WERI-Rb-1 (cell line): ENCODE data around the gene F11R.
"Not testable (repeated sequence)": the region's sequence is repeated elsewhere in the genome, so short reads cannot be mapped to it uniquely, and the experiment has no call there.

ENCODE experiments used
- DNase-seq: peaks from one replicate; pipeline ENCODE4 v3.0.0-alpha.2; 2020
- H3K27ac ChIP-seq: fragments of 250-450 bp; sonication (Bioruptor Pico); 2 replicates; pipeline ENCODE4 v1.5.1; 2020; ENCODE audit warnings: mild to moderate bottlenecking, moderate library complexity
- H3K27me3 ChIP-seq: fragments of 250-450 bp; sonication (Bioruptor Pico); 2 replicates; pipeline ENCODE4 v1.5.1; 2021; ENCODE audit warnings: mild to moderate bottlenecking, low read depth, moderate library complexity; ENCODE audit not compliant: insufficient read depth, severe bottlenecking
- H3K36me3 ChIP-seq: fragments of 250-450 bp; sonication (Bioruptor Pico); 2 replicates; pipeline ENCODE4 v1.5.1; 2020; ENCODE audit warnings: mild to moderate bottlenecking, moderate library complexity
- H3K4me3 ChIP-seq: 2 replicates; pipeline ENCODE4 v1.5.1; 2011; ENCODE audit warnings: low read depth, mild to moderate bottlenecking, control low read depth, low read length
- H3K9me3 ChIP-seq: fragments of 250-450 bp; sonication (Bioruptor Pico); 2 replicates; pipeline ENCODE4 v1.5.1; 2021; ENCODE audit warnings: mild to moderate bottlenecking, moderate library complexity; ENCODE audit not compliant: severe bottlenecking
- TF ChIP-seq, protein P1 (sequence below): IDR thresholded peaks from 2 replicates; pipeline ENCODE4 v1.5.1; 2011; ENCODE audit warnings: low read depth, mild to moderate bottlenecking, control low read depth, inconsistent platforms, low read length

Gene F11R

DNA sequence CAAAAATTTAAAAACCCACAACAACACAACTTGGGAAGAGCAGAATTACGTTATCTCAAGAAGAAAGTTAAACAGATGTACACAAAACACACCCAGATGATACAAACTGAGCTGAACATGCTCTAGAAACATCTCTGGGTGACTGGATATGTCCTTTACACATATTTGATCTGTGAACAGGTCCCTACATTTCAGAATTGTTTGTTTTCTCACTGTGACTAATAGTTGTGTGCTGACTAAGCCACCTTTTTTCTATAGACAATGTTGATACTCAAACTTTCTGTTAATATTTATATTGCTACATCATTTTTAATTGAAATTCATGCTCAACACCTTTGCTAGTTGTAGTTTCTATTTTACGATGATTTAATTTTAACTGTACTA lies 1.0 kb upstream of the F11R start:
- H3K27me3 ChIP-seq = no peaks in the 10 kb centered on the region
- TF ChIP-seq, protein P1, sequence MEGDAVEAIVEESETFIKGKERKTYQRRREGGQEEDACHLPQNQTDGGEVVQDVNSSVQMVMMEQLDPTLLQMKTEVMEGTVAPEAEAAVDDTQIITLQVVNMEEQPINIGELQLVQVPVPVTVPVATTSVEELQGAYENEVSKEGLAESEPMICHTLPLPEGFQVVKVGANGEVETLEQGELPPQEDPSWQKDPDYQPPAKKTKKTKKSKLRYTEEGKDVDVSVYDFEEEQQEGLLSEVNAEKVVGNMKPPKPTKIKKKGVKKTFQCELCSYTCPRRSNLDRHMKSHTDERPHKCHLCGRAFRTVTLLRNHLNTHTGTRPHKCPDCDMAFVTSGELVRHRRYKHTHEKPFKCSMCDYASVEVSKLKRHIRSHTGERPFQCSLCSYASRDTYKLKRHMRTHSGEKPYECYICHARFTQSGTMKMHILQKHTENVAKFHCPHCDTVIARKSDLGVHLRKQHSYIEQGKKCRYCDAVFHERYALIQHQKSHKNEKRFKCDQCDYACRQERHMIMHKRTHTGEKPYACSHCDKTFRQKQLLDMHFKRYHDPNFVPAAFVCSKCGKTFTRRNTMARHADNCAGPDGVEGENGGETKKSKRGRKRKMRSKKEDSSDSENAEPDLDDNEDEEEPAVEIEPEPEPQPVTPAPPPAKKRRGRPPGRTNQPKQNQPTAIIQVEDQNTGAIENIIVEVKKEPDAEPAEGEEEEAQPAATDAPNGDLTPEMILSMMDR = no peak
- no peak overlapping the region; the same call in 1 of the 2 replicates for H3K27ac ChIP-seq
- DNase-seq = no peak
- no peak overlapping the region for H3K4me3 ChIP-seq
- no peaks in the 10 kb centered on the region for H3K9me3 ChIP-seq
- H3K36me3 ChIP-seq = peaks cover 13% of the 10 kb centered on the region

DNA sequence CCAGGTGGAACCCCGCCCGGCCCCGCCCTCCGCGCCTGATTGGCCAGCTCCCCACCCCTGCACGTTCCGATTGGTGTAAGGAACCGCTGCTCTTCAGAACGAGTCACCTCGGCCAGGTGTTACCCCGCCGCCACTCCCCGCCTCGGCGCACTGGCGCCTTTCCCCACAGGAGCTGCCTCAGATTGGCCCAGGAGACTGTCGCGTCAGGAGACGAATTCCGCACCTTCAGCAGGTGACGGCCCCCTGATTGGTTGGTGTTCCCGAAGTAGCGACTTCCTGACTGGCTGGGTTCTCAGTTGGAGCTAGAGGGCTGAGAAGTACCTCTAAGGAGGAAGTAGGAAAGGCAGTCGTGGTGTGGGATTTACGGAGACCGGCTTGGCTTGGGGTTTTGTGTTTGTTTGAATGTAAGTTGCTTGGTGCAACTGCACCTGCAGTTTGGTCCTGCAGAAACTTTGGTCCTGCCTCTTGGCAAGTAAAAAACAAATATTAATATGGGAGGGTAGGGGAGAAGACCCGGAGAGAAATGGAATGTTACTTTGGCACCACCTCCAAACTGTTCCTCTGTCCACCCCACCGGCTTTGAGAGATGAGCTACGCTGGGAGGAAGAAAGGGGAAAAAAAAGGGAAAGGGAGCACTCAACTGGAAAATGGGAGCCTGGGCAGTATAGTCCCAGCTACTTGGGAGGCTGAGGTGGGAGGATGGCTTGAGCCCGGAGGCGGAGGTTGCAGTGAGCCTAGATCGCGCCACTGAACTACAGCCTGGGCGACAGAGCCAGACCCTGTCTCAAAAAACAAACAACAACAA lies 415 bp upstream of the F11R start:
- Histone ChIP-seq H3K27me3 (no peaks in the 10 kb centered on the region), H3K4me3 (peak overlapping the region; percentile 88), H3K27ac (peak overlapping the region; percentile 89), H3K36me3 (peaks cover 15% of the 10 kb centered on the region), H3K9me3 (no peaks in the 10 kb centered on the region)
- DNase-seq = peak; percentile 99
- TF ChIP-seq, protein P1 = 0 out of 2 replicates have a peak, but pooled peaks have one; percentile 13

DNA sequence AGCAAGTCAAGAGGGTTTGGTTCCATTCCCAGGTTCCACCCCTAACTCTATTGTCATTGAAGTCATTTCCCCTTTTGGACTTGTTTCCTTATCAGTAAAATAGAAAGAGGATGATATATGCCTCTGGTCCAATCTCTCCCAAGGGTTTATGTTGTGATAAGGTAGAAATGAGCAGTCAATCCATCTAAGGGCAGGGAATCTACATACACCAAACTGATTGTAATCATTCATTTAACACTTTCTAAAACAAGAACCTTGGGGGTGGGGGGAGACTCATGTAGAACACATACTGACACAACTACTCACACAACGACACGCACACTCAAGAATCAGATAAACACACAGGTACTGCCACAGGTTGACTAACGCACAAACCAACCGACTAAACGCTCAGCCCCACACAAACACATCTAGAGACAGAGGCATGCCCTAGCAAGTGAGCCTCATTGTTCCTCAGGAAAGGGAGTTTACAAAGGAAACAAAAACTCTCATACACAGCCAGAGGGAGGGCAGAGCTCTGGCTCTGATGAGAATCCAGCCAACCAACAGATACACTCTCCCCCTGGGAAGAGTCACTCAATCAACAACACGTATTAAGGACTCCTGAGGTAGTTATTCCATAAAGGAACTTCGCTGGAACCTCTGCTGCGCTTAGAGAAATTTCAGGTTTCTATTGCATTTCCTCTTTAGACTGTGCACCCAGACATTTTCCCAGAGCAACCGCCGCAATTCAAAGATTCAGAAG lies 1.0 kb downstream of the F11R start:
- H3K36me3 ChIP-seq = peaks cover 15% of the 10 kb centered on the region
- peak overlapping the region; percentile 89 for H3K27ac ChIP-seq
- TF ChIP-seq, protein P1 = no peak
- H3K9me3 ChIP-seq = no peaks in the 10 kb centered on the region
- no peaks in the 10 kb centered on the region for H3K27me3 ChIP-seq
- H3K4me3 ChIP-seq = peak overlapping the region; percentile 88
- DNase-seq = no peak

DNA sequence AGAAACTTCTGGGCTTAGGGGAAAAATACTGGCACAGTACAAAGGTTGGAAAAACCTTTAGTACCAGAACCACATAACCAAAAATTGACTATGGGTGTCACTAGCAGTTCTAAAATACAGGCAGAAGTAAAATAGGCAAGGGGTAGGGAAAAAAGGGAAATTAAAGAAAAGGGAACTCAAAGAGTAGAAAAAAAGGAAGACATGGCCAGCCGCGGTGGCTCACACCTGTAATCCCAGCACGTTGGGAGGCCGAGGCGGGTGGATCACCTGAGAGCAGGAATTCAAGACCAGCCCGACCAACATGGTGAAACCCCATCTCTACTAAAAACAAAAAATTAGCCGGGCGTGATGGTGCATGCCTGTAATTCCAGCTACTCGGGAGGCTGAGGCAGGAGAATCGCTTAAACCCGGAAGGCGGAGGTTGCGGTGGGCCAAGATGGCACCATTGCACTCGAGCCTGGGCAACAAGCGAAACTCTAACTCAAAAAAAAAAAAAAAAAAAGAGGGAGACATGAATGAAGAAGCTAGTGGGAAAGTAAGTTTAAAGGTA lies 1.8 kb downstream of the F11R start:
- peaks cover 20% of the 10 kb centered on the region for H3K36me3 ChIP-seq
- DNase-seq, H3K9me3 ChIP-seq, H3K27me3 ChIP-seq, H3K27ac ChIP-seq, H3K4me3 ChIP-seq: not testable (repeated sequence)

DNA sequence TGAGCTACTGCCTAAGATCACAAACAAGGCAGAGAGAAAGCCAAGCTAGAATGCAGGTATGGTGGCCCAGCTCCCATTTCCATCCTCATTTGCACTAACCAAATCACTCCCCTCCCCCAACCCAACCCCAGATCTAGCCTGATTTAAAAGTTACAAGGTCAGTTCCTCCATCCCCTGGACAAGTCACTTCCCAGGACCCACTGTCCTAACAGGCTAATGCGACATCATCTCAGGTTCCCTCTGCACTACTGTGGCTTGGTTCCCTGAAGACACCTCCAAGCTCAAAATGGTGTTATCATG lies 2.4 kb downstream of the F11R start:
- Histone ChIP-seq H3K9me3 (no peaks in the 10 kb centered on the region), H3K27ac (no peak overlapping the region), H3K4me3 (no peak overlapping the region), H3K36me3 (peaks cover 26% of the 10 kb centered on the region), H3K27me3 (no peaks in the 10 kb centered on the region)
- TF ChIP-seq, protein P1 = no peak
- no peak for DNase-seq

DNA sequence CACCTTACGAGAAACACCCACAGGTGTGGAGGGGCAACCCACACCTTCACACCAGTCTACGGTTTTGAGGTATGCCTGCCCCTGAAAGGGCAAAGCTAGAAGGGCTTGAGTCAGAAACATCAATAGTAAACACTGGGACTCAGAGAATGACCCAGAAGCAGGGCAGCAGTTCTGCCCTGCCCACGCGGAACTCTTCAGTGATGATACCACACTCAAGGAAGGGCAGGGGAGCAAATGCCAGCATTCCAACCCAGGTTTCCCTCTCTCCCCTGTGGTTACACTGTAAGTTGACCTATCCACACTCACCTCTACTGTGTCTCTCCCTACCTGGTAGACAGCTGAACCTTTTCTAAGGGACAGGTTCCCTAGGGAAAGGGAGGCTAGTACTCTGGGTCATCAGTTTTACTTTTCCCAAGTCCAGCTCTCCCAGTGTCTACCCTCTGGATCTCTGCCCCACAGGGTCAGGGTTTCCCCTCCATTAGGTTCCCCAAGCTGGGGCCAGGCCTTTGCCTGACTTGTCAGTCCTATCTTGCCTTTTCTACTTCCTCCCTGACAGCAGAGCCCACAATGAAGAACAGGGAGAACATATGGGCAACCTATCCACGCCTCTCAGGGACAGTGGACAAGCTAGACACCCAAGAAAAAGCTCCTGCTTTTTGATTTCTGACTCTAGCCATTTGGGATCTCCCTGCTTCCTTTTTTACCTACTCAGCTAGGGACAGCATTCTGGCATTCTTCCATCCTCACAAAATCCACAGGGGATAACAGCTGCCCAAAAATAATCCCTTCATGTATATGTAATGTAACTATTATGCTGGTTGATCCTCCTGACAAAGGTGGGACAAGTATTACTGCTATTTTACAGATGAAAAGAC lies 3.0 kb downstream of the F11R start:
- Histone ChIP-seq H3K36me3 (peaks cover 30% of the 10 kb centered on the region), H3K4me3 (no peak overlapping the region), H3K27ac (no peak overlapping the region), H3K27me3 (no peaks in the 10 kb centered on the region), H3K9me3 (no peaks in the 10 kb centered on the region)
- TF ChIP-seq, protein P1 = no peak
- DNase-seq = no peak

DNA sequence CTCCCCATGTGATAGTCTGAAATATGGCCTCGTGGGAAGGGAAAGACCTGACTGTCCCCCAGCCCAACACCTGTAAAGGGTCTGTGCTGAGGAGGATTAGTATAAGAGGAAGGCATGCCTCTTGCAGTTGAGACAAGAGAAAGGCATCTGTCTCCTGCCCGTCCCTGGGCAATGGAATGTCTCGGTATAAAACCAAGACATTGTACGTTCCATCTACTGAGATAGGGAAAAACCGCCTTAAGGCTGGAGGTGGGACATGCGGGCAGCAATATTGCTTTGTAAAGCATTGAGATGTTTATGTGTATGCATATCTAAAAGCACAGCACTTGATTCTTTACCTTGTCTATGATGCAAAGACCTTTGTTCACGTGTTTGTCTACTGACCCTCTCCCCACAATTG lies 3.8 kb downstream of the F11R start:
- H3K27ac ChIP-seq, H3K9me3 ChIP-seq, H3K27me3 ChIP-seq, H3K4me3 ChIP-seq, DNase-seq: not testable (repeated sequence)
- peaks cover 30% of the 10 kb centered on the region for H3K36me3 ChIP-seq

DNA sequence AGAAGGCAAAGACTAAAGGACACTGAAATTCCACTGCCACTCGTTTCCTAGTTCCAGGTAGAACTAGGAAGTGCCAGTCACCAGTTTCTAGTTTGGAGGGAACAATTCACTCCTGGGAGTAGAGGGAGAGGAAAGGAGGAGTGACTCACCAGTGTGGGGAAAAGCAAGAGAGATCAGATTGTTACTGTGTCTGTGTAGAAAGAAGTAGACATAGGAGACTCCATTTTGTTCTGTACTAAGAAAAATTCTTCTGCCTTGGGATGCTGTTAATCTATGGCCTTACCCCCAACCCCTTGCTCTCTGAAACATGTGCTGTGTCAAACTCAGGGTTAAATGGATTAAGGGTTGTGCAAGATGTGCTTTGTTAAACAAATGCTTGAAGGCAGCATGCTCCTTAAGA lies 4.3 kb downstream of the F11R start:
- peak overlapping the region; percentile 18; the same call in 1 of the 2 replicates for H3K27ac ChIP-seq
- peaks cover 30% of the 10 kb centered on the region for H3K36me3 ChIP-seq
- not testable (repeated sequence) for H3K27me3 ChIP-seq, H3K9me3 ChIP-seq, DNase-seq, H3K4me3 ChIP-seq
